ENCODE data around the gene LRRFIP1.
A peak's percentile ranks its signal among the peaks of the same experiment; 100 is the strongest.

Gene LRRFIP1

DNA sequence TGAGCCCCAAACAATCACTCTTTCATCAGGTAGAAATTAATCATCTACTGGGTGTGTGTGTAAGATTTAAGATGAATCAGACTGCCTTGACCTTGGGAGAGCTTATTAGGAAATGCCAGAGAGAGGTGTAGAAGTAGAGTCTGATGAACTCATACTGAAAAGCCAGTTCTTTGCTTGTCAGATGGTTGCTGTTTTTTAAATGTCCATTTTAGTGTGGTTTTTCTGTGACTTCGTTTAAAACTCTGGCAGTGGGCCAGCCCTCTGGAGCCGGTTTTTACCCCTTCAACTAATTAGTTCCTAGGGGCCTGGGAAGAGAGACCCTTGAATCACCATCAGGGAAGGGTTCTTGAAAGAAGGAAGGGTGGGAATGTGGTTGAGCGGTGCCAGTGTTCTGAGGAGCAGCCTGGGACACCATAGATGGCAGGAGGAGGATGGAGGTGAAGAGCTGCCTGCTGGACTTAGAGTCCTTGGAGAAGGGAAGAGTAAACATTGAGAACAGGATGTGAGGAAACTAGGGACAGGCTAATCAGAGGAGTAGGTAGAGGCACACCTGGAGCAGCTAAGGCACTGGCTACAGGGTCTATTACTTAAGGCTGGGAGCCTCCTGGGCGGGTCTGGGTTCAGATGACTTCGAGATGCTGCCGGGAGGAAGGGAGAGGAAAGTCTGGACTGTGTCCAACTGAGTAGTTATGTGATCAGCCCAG lies 66.1 kb downstream of the LRRFIP1 start:
- TF ChIP-seq RAD21 (IDR thresholded peaks at IDR 0.05; ENCODE audit: low read depth) (no peak), NFIC (IDR thresholded peaks at IDR 0.05) (peak; percentile 4; the same call in 1 of the 2 replicates)
- TF ChIP-seq, protein P1, sequence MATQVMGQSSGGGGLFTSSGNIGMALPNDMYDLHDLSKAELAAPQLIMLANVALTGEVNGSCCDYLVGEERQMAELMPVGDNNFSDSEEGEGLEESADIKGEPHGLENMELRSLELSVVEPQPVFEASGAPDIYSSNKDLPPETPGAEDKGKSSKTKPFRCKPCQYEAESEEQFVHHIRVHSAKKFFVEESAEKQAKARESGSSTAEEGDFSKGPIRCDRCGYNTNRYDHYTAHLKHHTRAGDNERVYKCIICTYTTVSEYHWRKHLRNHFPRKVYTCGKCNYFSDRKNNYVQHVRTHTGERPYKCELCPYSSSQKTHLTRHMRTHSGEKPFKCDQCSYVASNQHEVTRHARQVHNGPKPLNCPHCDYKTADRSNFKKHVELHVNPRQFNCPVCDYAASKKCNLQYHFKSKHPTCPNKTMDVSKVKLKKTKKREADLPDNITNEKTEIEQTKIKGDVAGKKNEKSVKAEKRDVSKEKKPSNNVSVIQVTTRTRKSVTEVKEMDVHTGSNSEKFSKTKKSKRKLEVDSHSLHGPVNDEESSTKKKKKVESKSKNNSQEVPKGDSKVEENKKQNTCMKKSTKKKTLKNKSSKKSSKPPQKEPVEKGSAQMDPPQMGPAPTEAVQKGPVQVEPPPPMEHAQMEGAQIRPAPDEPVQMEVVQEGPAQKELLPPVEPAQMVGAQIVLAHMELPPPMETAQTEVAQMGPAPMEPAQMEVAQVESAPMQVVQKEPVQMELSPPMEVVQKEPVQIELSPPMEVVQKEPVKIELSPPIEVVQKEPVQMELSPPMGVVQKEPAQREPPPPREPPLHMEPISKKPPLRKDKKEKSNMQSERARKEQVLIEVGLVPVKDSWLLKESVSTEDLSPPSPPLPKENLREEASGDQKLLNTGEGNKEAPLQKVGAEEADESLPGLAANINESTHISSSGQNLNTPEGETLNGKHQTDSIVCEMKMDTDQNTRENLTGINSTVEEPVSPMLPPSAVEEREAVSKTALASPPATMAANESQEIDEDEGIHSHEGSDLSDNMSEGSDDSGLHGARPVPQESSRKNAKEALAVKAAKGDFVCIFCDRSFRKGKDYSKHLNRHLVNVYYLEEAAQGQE (IDR thresholded peaks at IDR 0.05; ENCODE audit: low read depth), result no peak

DNA sequence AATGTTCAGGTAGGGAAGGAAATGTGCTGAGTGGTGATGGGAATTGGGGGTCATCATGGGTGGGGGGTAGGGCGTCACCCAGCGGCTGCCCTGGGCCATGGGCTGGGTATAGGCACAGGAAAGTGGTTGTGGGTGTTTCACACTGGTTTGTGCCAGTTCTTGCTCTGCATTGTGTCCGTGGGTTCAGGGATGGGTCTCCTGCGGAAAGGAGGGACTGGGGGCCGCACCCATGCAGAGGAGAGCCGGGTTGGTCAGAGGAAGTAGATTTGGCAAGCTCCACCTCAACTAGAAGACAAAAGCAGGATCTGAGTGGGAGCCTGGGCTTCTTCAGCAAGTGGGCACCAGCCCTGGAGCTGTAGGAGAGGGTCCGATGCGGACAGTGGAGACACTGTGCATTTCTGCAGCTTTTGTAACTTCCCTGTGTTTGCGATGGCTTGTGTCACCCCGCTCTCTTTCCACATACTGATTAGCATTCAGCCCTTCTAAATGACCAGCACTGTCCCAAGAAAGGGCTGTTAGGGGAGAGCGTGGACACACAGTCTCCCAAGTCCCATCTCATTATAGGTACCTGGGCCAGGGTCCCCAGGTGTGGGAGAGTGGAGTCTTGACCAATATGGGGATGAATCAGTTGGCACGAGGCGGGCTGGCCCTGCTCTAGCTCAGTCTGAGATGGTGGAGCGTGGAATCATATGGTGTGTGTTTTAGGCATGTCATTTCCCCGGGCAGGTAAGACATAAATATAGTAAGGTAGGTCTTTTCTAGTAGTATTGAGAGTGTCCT lies 67.2 kb downstream of the LRRFIP1 start:
- TF ChIP-seq ZBTB7A (IDR thresholded peaks at IDR 0.05; ENCODE audit: low read depth) (no peak), FOXM1 (IDR thresholded peaks at IDR 0.05; ENCODE audit: borderline replicate concordance, low read depth) (no peak), TAF1 (IDR thresholded peaks at IDR 0.05; ENCODE audit: low read depth) (no peak), NFIC (IDR thresholded peaks at IDR 0.05) (no peak), TEAD4 (IDR thresholded peaks at IDR 0.05) (no peak), CREB1 (IDR thresholded peaks at IDR 0.05; ENCODE audit: low read depth) (no peak), EGR1 (IDR thresholded peaks at IDR 0.05) (no peak), TCF12 (IDR thresholded peaks at IDR 0.05; ENCODE audit: low read depth) (no peak), CEBPB (IDR thresholded peaks at IDR 0.05) (no peak), YY1 (IDR thresholded peaks at IDR 0.05; ENCODE audit: low read depth) (no peak), RAD21 (IDR thresholded peaks at IDR 0.05; ENCODE audit: low read depth) (no peak), EP300 (IDR thresholded peaks at IDR 0.05; ENCODE audit: borderline replicate concordance) (no peak)
- TF ChIP-seq, protein P2, sequence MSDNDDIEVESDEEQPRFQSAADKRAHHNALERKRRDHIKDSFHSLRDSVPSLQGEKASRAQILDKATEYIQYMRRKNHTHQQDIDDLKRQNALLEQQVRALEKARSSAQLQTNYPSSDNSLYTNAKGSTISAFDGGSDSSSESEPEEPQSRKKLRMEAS (IDR thresholded peaks at IDR 0.05), result no peak
- TF ChIP-seq, protein P3, sequence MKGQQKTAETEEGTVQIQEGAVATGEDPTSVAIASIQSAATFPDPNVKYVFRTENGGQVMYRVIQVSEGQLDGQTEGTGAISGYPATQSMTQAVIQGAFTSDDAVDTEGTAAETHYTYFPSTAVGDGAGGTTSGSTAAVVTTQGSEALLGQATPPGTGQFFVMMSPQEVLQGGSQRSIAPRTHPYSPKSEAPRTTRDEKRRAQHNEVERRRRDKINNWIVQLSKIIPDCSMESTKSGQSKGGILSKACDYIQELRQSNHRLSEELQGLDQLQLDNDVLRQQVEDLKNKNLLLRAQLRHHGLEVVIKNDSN (IDR thresholded peaks at IDR 0.05), result no peak
- TF ChIP-seq, protein P1 (IDR thresholded peaks at IDR 0.05; ENCODE audit: low read depth), result no peak

DNA sequence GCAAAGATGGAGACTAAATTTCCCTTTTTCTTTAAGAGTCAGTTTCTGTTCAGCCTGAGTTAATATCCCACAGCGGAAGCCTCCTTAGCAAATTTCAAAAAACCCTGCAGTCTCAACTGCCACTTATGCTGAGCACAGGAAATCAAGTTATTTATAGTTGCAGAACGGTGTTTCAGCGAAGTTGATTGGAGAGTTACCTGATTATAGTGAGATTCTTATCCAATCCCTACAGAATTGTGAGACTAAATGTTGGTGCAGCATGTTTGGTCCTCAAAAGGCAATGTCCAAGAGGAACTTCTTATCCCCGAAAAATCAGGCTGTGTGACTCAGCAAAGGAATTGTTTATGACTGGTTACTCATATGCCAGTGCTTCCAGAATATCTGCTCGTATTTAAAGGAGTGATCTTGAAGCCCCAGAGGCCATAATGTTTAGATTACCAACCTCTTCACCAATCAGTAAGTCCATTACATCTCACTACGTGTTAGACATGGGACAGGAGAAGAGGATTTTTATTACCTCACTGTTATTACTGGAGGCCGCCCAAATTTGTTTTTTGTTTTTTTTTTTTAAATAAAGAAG lies 67.9 kb downstream of the LRRFIP1 start:
- TF ChIP-seq, protein P2 (IDR thresholded peaks at IDR 0.05), result no peak
- TF ChIP-seq, protein P3 (IDR thresholded peaks at IDR 0.05), result no peak
- TF ChIP-seq NFIC (IDR thresholded peaks at IDR 0.05), result no peak
- TF ChIP-seq CREB1 (IDR thresholded peaks at IDR 0.05; ENCODE audit: low read depth), result no peak
- no peak for TF ChIP-seq CEBPB (IDR thresholded peaks at IDR 0.05)
- no peak for TF ChIP-seq EP300 (IDR thresholded peaks at IDR 0.05; ENCODE audit: borderline replicate concordance)
- no peak for TF ChIP-seq TCF12 (IDR thresholded peaks at IDR 0.05; ENCODE audit: low read depth)
- no peak for TF ChIP-seq TAF1 (IDR thresholded peaks at IDR 0.05; ENCODE audit: low read depth)
- TF ChIP-seq TEAD4 (IDR thresholded peaks at IDR 0.05), result no peak

DNA sequence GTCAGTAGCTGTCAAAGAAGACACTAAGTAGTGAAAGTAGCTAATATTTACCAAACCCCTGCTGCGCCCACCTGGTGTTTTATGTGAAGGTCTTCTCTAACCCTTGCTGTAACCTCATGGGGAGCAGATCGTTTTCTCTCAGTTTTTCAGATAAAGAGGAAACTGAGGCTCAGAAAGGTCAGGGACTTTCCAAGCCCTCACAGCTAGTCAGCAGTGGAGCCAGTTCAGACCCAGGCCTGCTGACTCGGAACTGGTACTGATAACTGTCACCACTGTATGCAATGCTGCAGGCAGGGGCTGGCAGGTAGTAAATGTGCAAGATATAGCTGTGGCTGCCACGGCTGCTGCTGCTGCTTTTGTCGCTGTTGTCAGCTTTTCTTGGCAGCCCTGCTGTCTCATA lies 69.1 kb downstream of the LRRFIP1 start:
- no peak for TF ChIP-seq YY1 (IDR thresholded peaks at IDR 0.05; ENCODE audit: low read depth)
- no peak for TF ChIP-seq TCF12 (IDR thresholded peaks at IDR 0.05; ENCODE audit: low read depth)
- TF ChIP-seq RAD21 (IDR thresholded peaks at IDR 0.05; ENCODE audit: low read depth), result no peak
- TF ChIP-seq, protein P1 (IDR thresholded peaks at IDR 0.05; ENCODE audit: low read depth), result no peak
- no peak for TF ChIP-seq FOXM1 (IDR thresholded peaks at IDR 0.05; ENCODE audit: borderline replicate concordance, low read depth)
- no peak for TF ChIP-seq TAF1 (IDR thresholded peaks at IDR 0.05; ENCODE audit: low read depth)
- no peak for TF ChIP-seq ZBTB7A (IDR thresholded peaks at IDR 0.05; ENCODE audit: low read depth)
- TF ChIP-seq NFIC (IDR thresholded peaks at IDR 0.05), result no peak
- TF ChIP-seq, protein P2 (IDR thresholded peaks at IDR 0.05), result no peak
- TF ChIP-seq, protein P3 (IDR thresholded peaks at IDR 0.05), result no peak
- TF ChIP-seq EP300 (IDR thresholded peaks at IDR 0.05; ENCODE audit: borderline replicate concordance), result no peak
- no peak for TF ChIP-seq TEAD4 (IDR thresholded peaks at IDR 0.05)
- TF ChIP-seq EGR1 (IDR thresholded peaks at IDR 0.05), result no peak
- TF ChIP-seq CREB1 (IDR thresholded peaks at IDR 0.05; ENCODE audit: low read depth), result no peak
- no peak for TF ChIP-seq CEBPB (IDR thresholded peaks at IDR 0.05)
